Measurements from ENCODE around the gene CELSR2.
"Not testable (repeated sequence)": the region's sequence is repeated elsewhere in the genome, so short reads cannot be mapped to it uniquely, and the experiment has no call there.

CELSR2 gene

GRCh38 chr1:109282497-109282951 is 33.2 kb downstream of the CELSR2 start:
- no peak for DNase-seq

GRCh38 chr1:109282952-109283747 is 33.8 kb downstream of the CELSR2 start, which contains the start of gene PSRC1:
Gene PSRC1 (minus strand): TSS chr1:109283145.
- peak; percentile 99 for DNase-seq

- DNase-seq = no peak
These were observed 34.6 kb downstream of the CELSR2 start for GRCh38 chr1:109283748-109284600.

- DNase-seq = not testable (repeated sequence)
These were observed 37.4 kb downstream of the CELSR2 start for GRCh38 chr1:109286762-109287161.

GRCh38 chr1:109290137-109290536 is 40.8 kb downstream of the CELSR2 start:
- DNase-seq = no peak

GRCh38 chr1:109290998-109291397 is 41.7 kb downstream of the CELSR2 start:
- DNase-seq = no peak

- DNase-seq = no peak
These were observed 43.0 kb downstream of the CELSR2 start for GRCh38 chr1:109292364-109292763.

- peak; percentile 13 for DNase-seq
These were observed 43.7 kb downstream of the CELSR2 start for GRCh38 chr1:109293026-109293425.

- DNase-seq = no peak
These were observed 45.1 kb downstream of the CELSR2 start for GRCh38 chr1:109294481-109294880.

- DNase-seq = peak; percentile 97
These were observed 46.5 kb downstream of the CELSR2 start for GRCh38 chr1:109295712-109296415.

- DNase-seq = no peak
These were observed 47.4 kb downstream of the CELSR2 start for GRCh38 chr1:109296782-109297181.

GRCh38 chr1:109298666-109299557 is 49.6 kb downstream of the CELSR2 start:
- DNase-seq = no peak

- no peak for DNase-seq
These were observed 50.4 kb downstream of the CELSR2 start for GRCh38 chr1:109299558-109300343.

GRCh38 chr1:109300650-109301151 is 51.4 kb downstream of the CELSR2 start:
- no peak for DNase-seq

- DNase-seq = no peak
These were observed 52.5 kb downstream of the CELSR2 start for GRCh38 chr1:109301874-109302273.

- no peak for DNase-seq
These were observed 55.0 kb downstream of the CELSR2 start for GRCh38 chr1:109304226-109304920.

GRCh38 chr1:109305991-109306390 is 56.7 kb downstream of the CELSR2 start:
- DNase-seq = peak; percentile 43

- peak; percentile 91 for DNase-seq
These were observed 57.5 kb downstream of the CELSR2 start, which contains the start of gene MYBPHL for GRCh38 chr1:109306832-109307273. Gene MYBPHL (minus strand): TSS chr1:109307011. CDS start chr1:109306991, 20 bp downstream.

GRCh38 chr1:109307274-109308021 is 58.1 kb downstream of the CELSR2 start:
- DNase-seq = peak; percentile 99

Measured in NCI-H82 (cell line).